Duodenal mucosa (tissue), 2 donors: ENCODE data around the gene RFT1.

ENCODE experiments used
- H3K27ac ChIP-seq: one replicate; pipeline ENCODE4 v1.7.0; 2013; ENCODE audit warnings: low read depth, low read length
- H3K27me3 ChIP-seq, 2 donors: one replicate each; pipeline ENCODE4 v1.7.0; 2013; ENCODE audit warnings: low read length in 2 of 2, control low read depth in 1 of 2; ENCODE audit not compliant: insufficient read depth in 2 of 2, control insufficient read depth in 1 of 2
- H3K36me3 ChIP-seq, 2 donors: one replicate each; pipeline ENCODE4 v1.7.0; 2013; ENCODE audit warnings: low read length in 2 of 2, control low read depth in 1 of 2; ENCODE audit not compliant: insufficient read depth in 2 of 2, control insufficient read depth in 1 of 2
- H3K4me1 ChIP-seq, 2 donors: one replicate each; pipeline ENCODE4 v1.7.0; 2013; ENCODE audit warnings: low read length in 2 of 2, control low read depth in 1 of 2; ENCODE audit not compliant: insufficient read depth in 2 of 2, control insufficient read depth in 1 of 2
- H3K4me3 ChIP-seq, 2 donors: one replicate each; pipeline ENCODE4 v1.7.0; 2013; ENCODE audit warnings: low read length in 2 of 2, low read depth in 1 of 2
- H3K9ac ChIP-seq, 2 donors: one replicate each; pipeline ENCODE4 v1.7.0; 2013; ENCODE audit warnings: low read length in 2 of 2, low read depth in 1 of 2
- H3K9me3 ChIP-seq, 2 donors: one replicate each; pipeline ENCODE4 v1.7.0; 2013; ENCODE audit warnings: low read length in 2 of 2, control low read depth in 1 of 2; ENCODE audit not compliant: control insufficient read depth in 1 of 2

The RFT1 gene

GRCh38 chr3:53092942-53093341 is 37.3 kb downstream of the RFT1 start:
- no peak overlapping the region for H3K27ac ChIP-seq
- no peaks in the 10 kb centered on the region for H3K9me3 ChIP-seq
- no peaks in the 10 kb centered on the region for H3K27me3 ChIP-seq
- peaks cover 11 to 44% of the 10 kb centered on the region in 2 donors for H3K36me3 ChIP-seq
- no peak overlapping the region for H3K9ac ChIP-seq
- H3K4me3 ChIP-seq = no peak overlapping the region
- no peaks in the 10 kb centered on the region for H3K4me1 ChIP-seq

- Histone ChIP-seq H3K4me1 (no peaks in the 10 kb centered on the region), H3K4me3 (no peak overlapping the region), H3K27me3 (no peaks in the 10 kb centered on the region), H3K9ac (no peak overlapping the region), H3K36me3 (peaks cover 11 to 37% of the 10 kb centered on the region in 2 donors), H3K9me3 (no peaks in the 10 kb centered on the region), H3K27ac (no peak overlapping the region)
Observed at GRCh38 chr3:53092216-53092615, 38.0 kb downstream of the RFT1 start.

DNA sequence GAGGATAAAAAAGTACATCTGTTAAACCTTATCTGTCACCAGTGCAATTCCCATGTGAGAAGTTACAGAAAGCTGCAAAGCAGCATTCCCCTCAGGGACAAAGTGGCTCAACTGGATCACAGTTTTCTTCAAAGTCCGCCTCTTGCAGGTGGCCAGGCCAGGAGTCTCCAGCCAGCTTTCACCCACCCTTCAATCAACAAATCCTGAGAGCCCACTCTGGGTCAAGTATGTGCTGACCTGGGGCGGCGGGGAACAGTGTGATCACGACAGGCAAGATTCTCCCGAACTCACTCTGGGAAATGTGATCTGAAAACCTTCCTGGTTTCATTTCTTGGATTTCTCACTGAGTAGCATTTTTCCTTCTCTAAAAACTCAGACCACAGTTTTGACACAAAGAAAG is 39.2 kb downstream of the RFT1 start:
- no peaks in the 10 kb centered on the region for H3K9me3 ChIP-seq
- peaks cover 11 to 35% of the 10 kb centered on the region in 2 donors for H3K36me3 ChIP-seq
- H3K9ac ChIP-seq = no peak overlapping the region
- H3K4me3 ChIP-seq = no peak overlapping the region
- no peaks in the 10 kb centered on the region for H3K27me3 ChIP-seq
- H3K27ac ChIP-seq = no peak overlapping the region
- H3K4me1 ChIP-seq = no peaks in the 10 kb centered on the region

GRCh38 chr3:53089511-53089910 is 40.7 kb downstream of the RFT1 start:
- H3K4me3 ChIP-seq = no peak overlapping the region
- no peaks in the 10 kb centered on the region for H3K9me3 ChIP-seq
- H3K4me1 ChIP-seq = no peaks in the 10 kb centered on the region
- no peaks in the 10 kb centered on the region for H3K27me3 ChIP-seq
- no peak overlapping the region for H3K27ac ChIP-seq
- peaks cover 14 to 39% of the 10 kb centered on the region in 2 donors for H3K36me3 ChIP-seq
- no peak overlapping the region for H3K9ac ChIP-seq

DNA sequence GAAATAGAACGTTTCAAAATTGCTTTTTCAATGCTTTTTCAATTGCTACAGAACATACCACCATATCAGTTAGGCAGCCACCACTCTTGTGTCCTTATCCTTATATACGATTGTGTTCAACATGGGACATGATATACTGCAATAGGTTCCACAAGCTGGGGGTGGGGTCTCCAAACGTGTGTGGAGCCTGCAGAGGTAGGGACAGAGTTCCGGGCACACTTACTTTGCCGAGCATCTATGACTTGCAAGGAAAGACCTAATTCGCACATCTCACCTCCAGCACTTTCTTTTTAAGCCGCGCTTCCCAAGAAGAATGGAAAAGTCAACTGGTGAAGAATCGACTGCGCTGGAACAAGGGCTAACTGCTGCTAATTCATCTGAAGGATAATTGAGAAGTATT is 44.8 kb downstream of the RFT1 start:
- no peaks in the 10 kb centered on the region for H3K9me3 ChIP-seq
- no peaks in the 10 kb centered on the region for H3K27me3 ChIP-seq
- no peak overlapping the region for H3K27ac ChIP-seq
- H3K4me1 ChIP-seq = no peaks in the 10 kb centered on the region
- peaks cover 3 to 21% of the 10 kb centered on the region in 2 donors for H3K36me3 ChIP-seq
- no peak overlapping the region for H3K9ac ChIP-seq
- H3K4me3 ChIP-seq = no peak overlapping the region

GRCh38 chr3:53084310-53085001 is 45.8 kb downstream of the RFT1 start:
- Histone ChIP-seq H3K4me3 (no peak overlapping the region), H3K27ac (no peak overlapping the region), H3K36me3 (peaks cover 3 to 11% of the 10 kb centered on the region in 2 donors), H3K9ac (no peak overlapping the region), H3K27me3 (no peaks in the 10 kb centered on the region), H3K9me3 (no peaks in the 10 kb centered on the region), H3K4me1 (no peaks in the 10 kb centered on the region)

DNA sequence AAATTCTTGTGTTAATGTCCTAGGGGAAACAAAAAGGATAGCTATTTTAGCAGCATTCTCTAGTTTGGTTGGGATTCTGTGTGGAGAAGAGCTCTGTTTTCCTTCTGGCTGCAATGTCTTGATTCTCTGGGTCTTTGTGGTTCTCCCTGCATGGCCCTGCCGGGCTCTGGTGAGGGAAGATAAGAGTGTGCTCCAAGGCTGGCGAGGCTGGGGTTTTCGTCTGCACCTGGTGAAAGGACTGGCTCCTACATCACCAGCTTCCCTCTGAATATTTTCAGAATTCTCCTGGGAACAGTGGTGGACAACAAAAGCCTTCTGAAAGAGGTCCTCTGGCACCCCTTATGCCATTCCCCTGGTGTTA is 46.3 kb downstream of the RFT1 start:
- no peak overlapping the region for H3K27ac ChIP-seq
- no peak overlapping the region for H3K9ac ChIP-seq
- H3K4me1 ChIP-seq = no peaks in the 10 kb centered on the region
- H3K4me3 ChIP-seq = no peak overlapping the region
- no peaks in the 10 kb centered on the region for H3K27me3 ChIP-seq
- peaks cover 3 to 8% of the 10 kb centered on the region in 2 donors for H3K36me3 ChIP-seq
- H3K9me3 ChIP-seq = no peaks in the 10 kb centered on the region

GRCh38 chr3:53083521-53083920 is 46.7 kb downstream of the RFT1 start:
- peaks cover 3 to 8% of the 10 kb centered on the region in 2 donors for H3K36me3 ChIP-seq
- H3K27ac ChIP-seq = no peak overlapping the region
- H3K4me3 ChIP-seq = no peak overlapping the region
- H3K9ac ChIP-seq = no peak overlapping the region
- H3K9me3 ChIP-seq = no peaks in the 10 kb centered on the region
- H3K4me1 ChIP-seq = no peaks in the 10 kb centered on the region
- H3K27me3 ChIP-seq = no peaks in the 10 kb centered on the region

DNA sequence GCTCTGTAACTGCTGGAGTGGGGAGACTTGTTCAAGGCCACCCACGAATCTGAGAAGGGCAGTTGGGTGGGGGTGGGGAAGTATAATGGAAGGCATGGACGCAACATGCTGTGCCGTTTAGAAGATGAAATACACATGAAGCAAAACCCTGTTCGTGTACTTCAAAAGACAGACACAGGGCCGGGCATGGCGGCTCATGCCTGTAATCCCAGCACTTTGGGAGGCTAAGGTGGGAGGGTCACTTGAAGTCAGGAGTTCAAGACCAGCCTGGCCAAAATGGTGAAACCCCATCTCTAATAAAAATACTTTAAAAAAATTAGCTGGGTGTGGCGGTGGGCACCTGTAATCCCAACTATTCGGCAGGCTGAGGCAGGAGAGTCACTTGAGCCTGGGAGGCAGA is 47.5 kb downstream of the RFT1 start:
- Histone ChIP-seq H3K27ac (no peak overlapping the region), H3K4me3 (no peak overlapping the region), H3K27me3 (no peaks in the 10 kb centered on the region)

GRCh38 chr3:53081318-53081717 is 48.9 kb downstream of the RFT1 start:
- no peak overlapping the region for H3K27ac ChIP-seq
- H3K9me3 ChIP-seq = no peaks in the 10 kb centered on the region
- no peaks in the 10 kb centered on the region for H3K4me1 ChIP-seq
- H3K36me3 ChIP-seq = peaks cover 3 to 8% of the 10 kb centered on the region in 2 donors
- H3K4me3 ChIP-seq = no peak overlapping the region
- H3K9ac ChIP-seq = no peak overlapping the region
- H3K27me3 ChIP-seq = no peaks in the 10 kb centered on the region

More for the DNA sequence above, 47.5 kb downstream of the RFT1 start:
- H3K4me1 ChIP-seq = no peaks in the 10 kb centered on the region
- peaks cover 3 to 8% of the 10 kb centered on the region in 2 donors for H3K36me3 ChIP-seq
- no peaks in the 10 kb centered on the region for H3K9me3 ChIP-seq
- H3K9ac ChIP-seq = no peak overlapping the region
